OCI-LY7 (cell line): Measurements from ENCODE around the gene MKNK2.

Source experiments
- CTCF ChIP-seq: fragments of 200-600 bp; sonication (generic); conservative IDR thresholded peaks from 2 replicates; pipeline ENCODE4 v1.5.1; 2014; ENCODE audit warnings: mild to moderate bottlenecking, antibody characterized with exemption, low read length, moderate library complexity, mixed read lengths
- EZH2phosphoT487 ChIP-seq: fragments of 200-600 bp; sonication (generic); IDR thresholded peaks from 2 replicates; pipeline ENCODE4 v1.6.1; 2018; ENCODE audit warnings: low read depth, borderline replicate concordance, mild to moderate bottlenecking, mixed run types, antibody characterized with exemption, low read length, moderate library complexity, mixed read lengths

- TF ChIP-seq CTCF (no peak), EZH2phosphoT487 (no peak)
Observed at GRCh38 chr19:2047449-2048103, 3.5 kb downstream of the MKNK2 start.
